Renal cortical epithelial cell (primary cell): ENCODE data around the gene UBASH3B. TPM values are rescaled to one million over a fixed set of nuclear protein-coding genes. Genes with fewer than 3 reads are reported as not detected.
A peak's percentile ranks its signal among the peaks of the same experiment; 100 is the strongest.

Experiments used
- DNase-seq: peaks from one replicate; pipeline ENCODE4 v3.0.0-alpha.2; 2011; ENCODE audit warnings: low read depth
- total RNA-seq: library from RNA; depleted of rRNA; stranded (reverse); fragments of >200 nt; gene quantifications from 2 replicates; pipeline ENCODE4 v1.2.3, GENCODE V29; 2014

The UBASH3B gene
- total RNA-seq, 1 donor from 2014 or later = 12.5 TPM

GRCh38 chr11:122732342-122733315 is 77.1 kb downstream of the UBASH3B start:
- DNase-seq = no peak

- peak; percentile 72 for DNase-seq
Observed at GRCh38 chr11:122733318-122733717, 77.8 kb downstream of the UBASH3B start.

- no peak for DNase-seq
Observed at GRCh38 chr11:122734848-122735496, 79.5 kb downstream of the UBASH3B start.

GRCh38 chr11:122737951-122738693 is 82.6 kb downstream of the UBASH3B start:
- peak; percentile 29 for DNase-seq

GRCh38 chr11:122741613-122742300 is 86.2 kb downstream of the UBASH3B start:
- DNase-seq = peak; percentile 39

GRCh38 chr11:122742301-122743018 is 86.9 kb downstream of the UBASH3B start:
- no peak for DNase-seq

GRCh38 chr11:122743097-122743741 is 87.7 kb downstream of the UBASH3B start:
- no peak for DNase-seq

GRCh38 chr11:122743949-122744348 is 88.4 kb downstream of the UBASH3B start:
- no peak for DNase-seq

- DNase-seq = no peak
Observed at GRCh38 chr11:122744357-122744756, 88.8 kb downstream of the UBASH3B start.

GRCh38 chr11:122745111-122745510 is 89.6 kb downstream of the UBASH3B start:
- no peak for DNase-seq

GRCh38 chr11:122746050-122746478 is 90.5 kb downstream of the UBASH3B start:
- no peak for DNase-seq

GRCh38 chr11:122746611-122747244 is 91.2 kb downstream of the UBASH3B start:
- no peak for DNase-seq

GRCh38 chr11:122747351-122747781 is 91.8 kb downstream of the UBASH3B start:
- no peak for DNase-seq

GRCh38 chr11:122749005-122749687 is 93.6 kb downstream of the UBASH3B start:
- peak; percentile 60 for DNase-seq

- no peak for DNase-seq
Observed at GRCh38 chr11:122750049-122750448, 94.5 kb downstream of the UBASH3B start.

- peak; percentile 38 for DNase-seq
Observed at GRCh38 chr11:122751292-122752070, 96.0 kb downstream of the UBASH3B start.

GRCh38 chr11:122754028-122754427 is 98.5 kb downstream of the UBASH3B start:
- DNase-seq = no peak

- DNase-seq = no peak
Observed at GRCh38 chr11:122754553-122755322, 99.2 kb downstream of the UBASH3B start.
